GM21619 (cell line): ENCODE data around the gene JAM3.

ENCODE experiments used
- ATAC-seq: cut with Tn5 transposase; IDR thresholded peaks from one replicate; pipeline ENCODE4 v1.9.1; 2021; ENCODE audit not compliant: unreplicated experiment

Gene JAM3

GRCh38 chr11:134039726-134040385 lies 29.0 kb upstream of the JAM3 start:
- ATAC-seq = no peak

DNA sequence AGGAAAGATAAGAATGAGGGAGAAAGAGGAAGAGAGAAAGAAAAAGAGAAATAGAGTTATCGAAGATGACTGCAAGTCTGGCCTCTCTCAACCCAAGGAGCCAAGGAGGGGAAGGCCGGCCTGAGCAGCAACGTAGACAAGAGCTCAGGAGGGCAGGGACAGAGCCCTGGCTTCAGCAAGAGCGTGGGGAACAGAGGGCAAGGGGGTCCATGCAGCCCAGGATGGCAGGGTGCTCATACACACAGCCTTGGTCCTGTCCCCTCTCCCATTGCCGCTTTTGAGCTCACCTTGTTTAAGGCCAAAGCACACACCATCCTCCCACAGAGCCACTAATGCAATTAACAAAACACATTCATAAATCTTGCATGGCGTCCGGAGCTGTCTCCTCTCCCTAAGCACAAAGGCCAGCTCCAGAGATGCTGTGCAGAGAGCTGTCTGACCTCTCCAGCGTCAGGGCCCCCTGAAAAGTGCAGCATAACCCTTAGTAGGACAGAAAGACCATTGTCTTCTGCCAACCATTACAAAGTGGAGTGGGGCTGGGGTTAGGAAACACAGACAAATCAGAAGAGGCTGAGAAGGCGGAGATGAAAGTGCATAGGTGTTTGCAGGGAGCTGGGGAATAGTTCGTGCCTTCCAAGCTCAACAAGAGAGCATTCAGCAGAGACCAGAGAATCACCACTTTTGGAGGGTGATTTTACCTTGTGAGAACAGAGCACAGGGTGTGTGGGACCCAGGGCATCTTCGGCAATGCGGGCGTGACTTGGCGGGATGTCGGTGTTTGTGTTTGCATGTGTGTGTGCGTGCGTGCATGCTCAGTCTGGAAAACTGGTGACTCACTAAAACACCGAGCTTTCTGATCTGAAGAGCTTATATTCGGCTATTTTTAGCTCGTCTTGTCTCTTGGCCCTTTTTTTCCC lies 28.2 kb upstream of the JAM3 start:
- no peak for ATAC-seq

GRCh38 chr11:134041349-134041748 lies 27.5 kb upstream of the JAM3 start:
- no peak for ATAC-seq

DNA sequence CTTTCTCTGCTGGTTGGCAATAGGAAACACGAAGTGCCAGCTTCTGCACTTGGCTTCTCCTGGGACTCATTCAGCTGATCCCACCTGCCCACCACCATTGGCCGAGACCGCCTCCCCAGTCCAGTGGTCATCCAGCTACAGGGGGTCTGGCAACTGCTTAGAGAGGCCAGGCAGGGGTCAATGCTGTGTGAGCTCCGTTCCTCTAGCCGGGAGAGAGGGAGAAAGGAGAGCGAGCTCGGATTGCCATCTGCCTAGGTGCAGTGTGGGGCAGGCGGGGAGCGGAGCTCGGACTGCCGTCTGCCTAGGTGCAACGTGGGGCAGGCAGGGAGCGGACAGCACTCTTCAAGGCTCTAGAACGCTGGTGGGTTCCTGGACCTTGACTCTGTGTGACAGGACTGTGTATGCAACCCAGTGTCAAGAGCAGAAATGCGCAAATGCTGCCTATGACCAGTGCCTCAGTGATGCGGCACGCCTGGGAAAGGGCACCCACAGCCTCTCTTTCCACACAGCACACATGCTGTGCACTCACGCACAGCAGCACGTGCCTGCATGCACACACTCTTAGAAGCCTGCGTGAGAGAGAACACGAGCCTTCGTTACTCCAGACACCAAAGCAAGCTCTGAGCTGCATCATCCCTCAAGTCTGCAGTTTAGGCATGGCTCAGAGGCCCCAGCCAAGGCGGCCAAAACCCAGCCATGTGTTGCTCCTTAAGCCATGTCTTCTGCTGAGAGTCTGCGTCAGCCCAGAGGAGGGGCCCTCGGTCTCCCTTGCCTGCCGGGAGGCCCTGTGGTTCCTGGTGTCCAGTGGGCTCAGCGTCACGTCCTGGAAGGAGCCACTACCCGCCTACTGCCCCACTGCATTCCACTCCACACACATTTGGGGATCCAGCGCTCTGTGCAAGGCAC lies 26.8 kb upstream of the JAM3 start:
- ATAC-seq = no peak

DNA sequence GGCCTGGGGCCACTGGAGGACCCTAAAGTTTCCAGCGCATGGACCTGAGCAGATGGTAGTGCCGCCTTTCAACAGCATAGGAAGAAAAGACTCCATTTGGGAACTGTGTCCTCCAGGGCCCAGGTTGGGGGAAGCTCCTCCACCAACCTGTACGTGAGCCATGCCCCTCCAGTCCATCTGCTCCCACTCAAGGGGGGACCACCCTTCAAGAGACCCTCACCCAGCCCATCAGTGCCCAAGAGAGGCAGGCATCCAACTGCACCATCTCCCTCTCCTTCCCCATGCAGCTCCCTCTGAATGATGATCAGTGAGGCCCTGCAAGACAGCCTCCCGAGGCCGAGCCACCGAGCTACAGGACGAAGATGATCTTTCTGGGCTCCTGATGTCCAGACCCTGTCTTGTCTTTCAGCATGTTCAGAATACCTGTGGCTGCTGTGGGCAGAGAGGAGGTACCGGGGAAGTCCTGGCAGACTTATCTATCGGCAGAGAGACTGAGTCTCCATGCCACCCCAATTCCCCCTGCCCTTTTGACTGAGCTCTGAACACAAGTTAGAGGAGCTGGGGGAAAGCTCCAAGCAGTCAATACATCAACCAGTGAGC lies 25.0 kb upstream of the JAM3 start:
- no peak for ATAC-seq

DNA sequence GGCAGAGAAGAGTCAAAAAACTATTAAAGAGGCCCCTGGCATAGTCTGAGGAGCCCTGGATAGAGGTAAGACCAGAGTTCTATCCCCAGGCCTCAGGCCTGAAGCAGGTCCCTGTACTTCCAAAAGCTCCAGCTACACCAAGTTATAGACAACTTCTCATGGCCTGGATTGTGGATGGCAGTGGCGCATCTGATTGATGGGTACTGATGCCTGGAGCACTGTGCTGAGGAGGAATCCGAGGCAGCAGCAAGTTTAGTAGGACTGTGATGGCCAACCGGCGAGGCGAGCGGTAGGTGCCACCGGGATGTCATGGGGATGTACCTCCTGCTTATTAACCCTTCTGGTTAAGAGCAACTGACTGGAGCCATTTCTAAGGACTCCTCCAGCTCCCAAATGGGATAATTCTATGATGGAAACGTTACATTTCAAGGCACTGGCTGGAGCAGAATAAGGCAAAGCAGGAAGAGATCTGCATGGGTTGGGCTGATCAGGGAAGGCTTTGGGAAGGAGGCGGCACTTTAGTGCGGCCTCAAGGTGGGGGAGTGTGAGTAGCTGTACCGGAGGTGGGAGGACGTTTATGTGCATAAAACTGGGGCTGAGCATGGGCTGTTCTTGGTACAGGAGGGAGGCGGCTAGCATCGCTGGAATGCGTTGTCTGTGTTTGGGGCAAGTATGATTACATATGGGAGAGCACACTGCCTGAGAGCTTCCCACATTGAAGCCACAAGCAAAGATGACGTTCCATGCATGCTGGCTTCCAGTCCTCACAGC lies 24.2 kb upstream of the JAM3 start:
- ATAC-seq = no peak

DNA sequence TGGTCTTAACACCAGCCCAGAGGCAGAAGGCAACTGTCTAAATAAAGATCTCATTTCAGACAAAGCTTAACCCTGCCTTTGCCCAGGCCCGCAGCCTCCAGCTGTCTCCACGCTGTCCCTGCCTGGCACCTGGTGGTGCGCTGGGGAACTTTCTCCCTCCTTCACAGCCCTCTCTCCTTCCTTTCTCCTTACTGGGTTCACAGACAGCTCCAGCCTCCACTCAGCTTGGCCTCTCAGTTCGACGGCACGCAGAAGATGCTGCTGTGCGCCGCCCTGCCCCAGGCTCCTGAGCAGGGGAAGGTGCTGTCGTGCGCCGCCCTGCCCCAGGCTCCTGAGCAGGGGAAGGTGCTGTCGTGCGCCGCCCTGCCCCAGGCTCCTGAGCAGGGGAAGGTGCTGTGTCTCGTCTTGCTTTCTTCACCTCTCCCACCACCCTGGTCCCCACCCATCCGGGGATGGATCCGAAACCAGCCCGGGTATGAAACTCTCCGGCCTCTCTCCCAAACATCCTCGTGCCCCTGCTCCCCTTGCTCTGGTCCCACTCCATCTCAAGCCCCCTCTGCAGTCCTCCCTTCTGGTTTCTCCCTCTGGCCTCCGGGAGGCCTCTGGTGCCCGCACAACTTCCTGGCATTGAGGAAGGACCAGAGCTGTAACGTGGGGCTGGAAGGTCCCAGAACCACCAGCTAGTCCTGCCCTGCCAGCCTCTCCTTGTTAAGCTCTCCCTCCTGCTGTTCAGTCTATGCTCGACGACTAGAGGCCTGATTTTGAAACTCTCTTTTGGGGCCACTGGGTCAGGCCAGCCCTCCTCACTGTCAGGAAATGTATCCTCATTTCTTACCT lies 22.9 kb upstream of the JAM3 start:
- no peak for ATAC-seq

DNA sequence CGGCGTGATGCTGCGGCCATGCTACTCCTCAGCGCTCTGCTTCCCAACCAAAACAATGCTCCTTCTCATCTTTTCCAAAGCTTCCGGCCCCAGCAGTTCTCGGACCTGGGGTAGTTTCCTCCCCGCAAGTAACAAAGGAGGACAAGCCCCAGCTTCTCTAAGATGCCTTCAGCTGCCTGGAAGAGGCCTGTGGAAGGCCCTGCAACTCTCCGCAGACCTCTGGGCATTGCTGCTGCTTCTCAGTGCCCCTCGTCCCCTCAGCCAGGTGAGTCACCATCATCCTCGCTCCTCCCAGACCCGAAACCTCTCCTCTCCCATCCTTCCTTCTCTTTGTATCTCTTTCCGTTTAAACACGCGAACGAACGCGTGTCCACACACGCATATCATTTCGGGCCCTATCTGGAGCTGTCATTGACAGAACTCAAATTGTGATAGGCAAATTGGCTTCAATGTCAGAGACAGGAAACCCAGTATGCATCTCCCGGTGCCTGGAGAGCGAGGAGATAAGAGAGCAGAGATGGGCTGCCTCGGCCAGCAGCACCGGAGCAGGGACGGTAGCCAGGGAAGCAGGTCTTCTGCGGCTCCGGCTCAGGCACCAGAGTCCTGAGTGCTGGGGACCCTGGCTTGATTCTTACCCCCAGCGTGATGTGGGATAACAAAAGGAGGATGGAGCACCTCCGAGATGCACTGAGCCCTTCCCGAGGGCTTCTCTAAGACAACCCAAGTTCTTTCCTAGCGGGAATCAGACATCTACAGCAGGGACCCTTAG lies 22.0 kb upstream of the JAM3 start:
- no peak for ATAC-seq

DNA sequence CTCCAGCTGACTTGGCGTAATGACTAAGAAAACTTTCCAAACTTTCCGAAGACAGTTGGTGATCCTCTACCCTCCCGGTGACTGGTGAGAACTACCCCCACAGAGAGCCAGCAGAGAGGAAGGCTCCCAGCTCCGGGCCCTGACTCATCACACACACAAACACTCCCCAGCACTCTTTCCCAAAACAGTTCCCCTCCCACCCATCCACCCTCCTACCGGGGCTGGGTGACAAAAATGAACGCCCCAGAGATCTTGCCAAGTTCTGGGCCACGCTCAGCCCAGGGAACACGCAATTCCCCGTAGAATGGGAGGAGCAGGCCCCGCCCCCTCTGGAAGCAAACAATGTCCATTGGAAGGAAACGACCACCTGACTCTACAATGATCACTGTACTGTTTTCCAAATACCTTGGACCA lies 21.3 kb upstream of the JAM3 start:
- no peak for ATAC-seq

DNA sequence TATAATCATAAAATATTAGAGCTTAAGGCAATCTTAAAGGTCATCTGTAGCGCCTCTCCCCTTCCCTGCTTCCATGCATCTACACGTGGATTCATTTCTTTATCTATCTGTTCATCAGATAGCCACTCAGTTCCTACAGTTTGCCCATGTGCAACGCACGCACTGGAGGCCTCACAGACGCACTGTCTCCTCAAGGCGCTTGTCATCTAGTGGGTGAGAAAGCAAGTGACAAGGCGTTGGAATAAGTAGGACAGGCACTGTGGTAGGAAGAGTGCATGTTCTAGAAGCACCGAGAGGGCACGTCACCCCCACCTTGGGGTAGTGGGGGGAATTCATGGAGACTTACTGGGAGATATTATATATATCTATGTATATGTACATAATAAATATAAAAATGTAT lies 20.8 kb upstream of the JAM3 start:
- ATAC-seq = no peak

DNA sequence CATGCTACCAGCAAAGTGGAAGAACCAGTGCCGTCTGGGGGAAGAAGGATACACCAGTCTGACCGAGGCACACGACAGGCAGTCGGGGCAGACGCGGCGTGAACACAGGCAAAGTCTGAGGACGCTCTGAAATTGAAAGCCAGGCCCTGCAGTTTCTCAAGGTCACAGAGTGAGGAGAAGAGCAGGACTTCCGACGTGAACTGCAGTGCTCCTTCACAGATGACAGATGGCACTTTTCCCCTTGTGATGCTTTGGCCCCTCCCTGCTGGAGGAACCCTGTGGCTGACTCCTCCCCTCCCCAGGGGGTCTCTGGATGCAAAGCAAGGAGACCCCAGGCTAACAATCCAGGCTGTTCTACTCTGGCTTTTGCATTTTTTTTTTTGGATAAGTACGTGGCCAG lies 19.6 kb upstream of the JAM3 start:
- no peak for ATAC-seq

- ATAC-seq = peak; percentile 84
Measured at GRCh38 chr11:134050541-134051383, 18.1 kb upstream of the JAM3 start.

DNA sequence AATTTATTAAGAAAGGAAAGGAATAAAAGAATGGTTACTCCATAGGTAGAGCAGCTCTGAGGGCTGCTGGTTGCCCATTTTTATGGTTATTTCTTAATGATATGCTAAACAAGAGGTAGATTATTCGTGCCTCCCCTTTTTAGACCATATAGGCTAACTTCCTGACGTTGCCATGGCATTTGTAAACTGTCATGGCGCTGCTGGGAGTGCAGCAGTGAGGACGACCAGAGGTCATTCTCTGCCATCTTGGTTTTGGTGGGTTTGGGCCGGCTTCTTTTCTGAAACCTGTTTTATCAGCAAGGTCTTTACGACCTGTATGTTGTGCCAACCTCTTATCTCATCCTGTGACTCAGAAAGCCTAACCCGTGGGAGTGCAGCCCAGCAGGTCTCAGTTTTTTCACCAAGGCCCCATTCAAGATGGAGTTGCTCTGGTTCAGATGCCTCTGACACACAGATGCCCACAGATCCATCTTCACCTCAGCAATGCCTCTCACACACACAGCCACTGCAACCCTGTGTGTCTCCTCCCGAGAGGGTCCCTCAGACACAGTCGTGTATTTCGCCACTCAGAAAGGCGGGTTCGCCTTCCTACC lies 16.4 kb upstream of the JAM3 start:
- ATAC-seq = no peak

DNA sequence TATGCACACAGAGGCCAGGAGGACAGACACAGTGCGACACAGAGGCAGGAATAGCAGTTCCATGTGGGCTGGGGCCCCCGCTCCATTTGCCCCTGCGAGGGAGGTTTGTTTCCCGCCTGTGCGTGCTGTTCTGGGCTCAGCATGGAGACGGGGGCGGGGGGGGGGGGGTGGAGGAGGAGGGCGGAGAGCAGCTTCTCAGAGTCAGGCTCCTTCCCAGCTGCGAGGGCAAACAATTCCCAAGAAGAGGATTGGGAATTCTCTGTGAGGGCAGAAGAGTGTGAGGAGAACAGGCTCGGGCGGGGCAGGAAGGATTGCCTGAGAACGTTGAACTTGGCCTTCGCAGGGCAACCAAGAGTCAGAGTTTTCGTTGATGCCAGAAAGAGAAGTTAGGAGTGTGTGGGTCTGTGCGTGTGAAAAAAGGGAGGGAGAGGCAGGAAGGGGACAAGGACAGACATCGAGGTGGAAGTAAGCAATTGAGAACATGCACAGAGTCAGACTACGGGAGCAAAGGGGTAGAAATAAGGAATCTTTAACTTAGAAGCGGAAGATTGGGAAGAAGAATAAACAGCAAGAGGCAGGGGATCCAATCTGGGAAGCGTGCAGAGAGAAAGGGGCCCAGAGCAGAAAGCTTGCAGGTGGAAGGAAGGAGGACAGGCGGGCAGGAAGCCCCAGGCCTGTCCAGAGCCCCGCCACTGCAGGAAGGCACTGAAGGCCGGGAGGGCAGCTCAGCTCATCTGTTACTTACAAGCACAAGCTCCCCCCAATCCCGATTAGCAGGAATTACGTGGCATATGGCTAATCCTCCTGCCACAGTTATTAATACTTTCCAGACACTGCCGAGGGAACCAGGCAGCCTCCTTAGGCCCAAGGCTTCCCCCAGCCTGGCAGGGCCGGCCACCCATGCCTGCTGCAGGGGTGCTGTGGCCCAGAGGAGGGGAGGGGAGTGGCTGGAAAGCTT lies 15.6 kb upstream of the JAM3 start:
- ATAC-seq = no peak

- no peak for ATAC-seq
Measured at GRCh38 chr11:134055029-134055428, 13.8 kb upstream of the JAM3 start.

GRCh38 chr11:134060316-134060715 lies 8.6 kb upstream of the JAM3 start:
- ATAC-seq = no peak
